ENCODE measurements around the gene DDX20.
A peak's percentile ranks its signal among the peaks of the same experiment; 100 is the strongest.

- TF ChIP-seq POLR2AphosphoS5 (IDR thresholded peaks at IDR 0.05; ENCODE audit: low read depth, low read length) (no peak), SIN3A (IDR thresholded peaks at IDR 0.05; ENCODE audit: borderline replicate concordance, insufficient read depth, low read length) (no peak), REST (IDR thresholded peaks at IDR 0.05; ENCODE audit: insufficient read depth in 1 of 2, low read depth in 2 of 2, low read length in 2 of 2) (peak in 1 of 2 experiments; percentile 9; a peak in 1 of 4 replicates)
These were observed 22.3 kb upstream of the DDX20 start for GRCh38 chr1:111733183-111733991.
